Activated naive CD8-positive, alpha-beta T cell treated with anti-CD3 and anti-CD28 coated beads for 36 hours (primary cell): Measurements from ENCODE around the gene CYP1A1. TPM values are rescaled to one million over a fixed set of nuclear protein-coding genes. Genes with fewer than 3 reads are reported as not detected.

Source experiments
- DNase-seq: peaks from one replicate; pipeline ENCODE4 v3.0.0; 2021
- H3K27ac Mint-ChIP-seq: one replicate; pipeline ENCODE4 v1.8.0; 2022; ENCODE audit warnings: mild to moderate bottlenecking, moderate library complexity, mixed read lengths
- H3K27me3 Mint-ChIP-seq: one replicate; pipeline ENCODE4 v1.8.0; 2022; ENCODE audit warnings: mild to moderate bottlenecking, mixed read lengths
- H3K36me3 Mint-ChIP-seq: one replicate; pipeline ENCODE4 v1.8.0; 2021; ENCODE audit warnings: mild to moderate bottlenecking, mixed read lengths
- H3K4me1 Mint-ChIP-seq: one replicate; pipeline ENCODE4 v1.8.0; 2021; ENCODE audit warnings: mixed read lengths
- H3K4me3 Mint-ChIP-seq: one replicate; pipeline ENCODE4 v1.8.0; 2022; ENCODE audit warnings: mild to moderate bottlenecking, moderate library complexity, mixed read lengths
- H3K9me3 Mint-ChIP-seq: one replicate; pipeline ENCODE4 v1.8.0; 2022; ENCODE audit warnings: mixed read lengths
- total RNA-seq, 2 experiments: library from RNA; stranded (reverse); gene quantifications; one replicate each; pipeline ENCODE4 v1.2.3, GENCODE V29; 2021

The CYP1A1 gene
- total RNA-seq, 2 experiments from 2014 or later: 4.7 to 4.9 TPM

GRCh38 chr15:74724570-74725224, 631 bp downstream of the CYP1A1 start:
- peaks cover 5% of the 10 kb centered on the region for H3K36me3 Mint-ChIP-seq
- peaks cover 9% of the 10 kb centered on the region for H3K27me3 Mint-ChIP-seq
- H3K4me3 Mint-ChIP-seq: peak overlapping the region; percentile 66
- H3K9me3 Mint-ChIP-seq: no peaks in the 10 kb centered on the region
- H3K4me1 Mint-ChIP-seq: peaks cover 9% of the 10 kb centered on the region
- H3K27ac Mint-ChIP-seq: no peak overlapping the region
- no peak for DNase-seq

GRCh38 chr15:74723754-74724334, 1.5 kb downstream of the CYP1A1 start:
- no peak overlapping the region for H3K27ac Mint-ChIP-seq

GRCh38 chr15:74723187-74723586, 2.1 kb downstream of the CYP1A1 start:
- DNase-seq: no peak
- Mint-ChIP-seq H3K4me3 (no peak overlapping the region), H3K27me3 (peaks cover 8% of the 10 kb centered on the region), H3K27ac (no peak overlapping the region), H3K9me3 (no peaks in the 10 kb centered on the region), H3K4me1 (peaks cover 9% of the 10 kb centered on the region), H3K36me3 (peaks cover 5% of the 10 kb centered on the region)

More at GRCh38 chr15:74723754-74724334, 1.5 kb downstream of the CYP1A1 start:
- Mint-ChIP-seq H3K9me3 (no peaks in the 10 kb centered on the region), H3K4me3 (no peak overlapping the region), H3K4me1 (peaks cover 9% of the 10 kb centered on the region), H3K36me3 (peaks cover 5% of the 10 kb centered on the region), H3K27me3 (peaks cover 8% of the 10 kb centered on the region)
- DNase-seq: no peak

GRCh38 chr15:74722591-74722990, 2.7 kb downstream of the CYP1A1 start:
- H3K9me3 Mint-ChIP-seq: no peaks in the 10 kb centered on the region
- peaks cover 8% of the 10 kb centered on the region for H3K27me3 Mint-ChIP-seq
- H3K4me3 Mint-ChIP-seq: no peak overlapping the region
- peaks cover 5% of the 10 kb centered on the region for H3K36me3 Mint-ChIP-seq
- no peak overlapping the region for H3K27ac Mint-ChIP-seq
- peaks cover 9% of the 10 kb centered on the region for H3K4me1 Mint-ChIP-seq
- DNase-seq: no peak

GRCh38 chr15:74716651-74717050, 8.7 kb downstream of the CYP1A1 start:
- H3K9me3 Mint-ChIP-seq: no peaks in the 10 kb centered on the region

GRCh38 chr15:74712311-74712710, 13.0 kb downstream of the CYP1A1 start:
- Mint-ChIP-seq H3K36me3 (no peaks in the 10 kb centered on the region), H3K27me3 (peaks cover 8% of the 10 kb centered on the region), H3K4me1 (no peaks in the 10 kb centered on the region), H3K4me3 (no peak overlapping the region), H3K9me3 (no peaks in the 10 kb centered on the region), H3K27ac (no peak overlapping the region)
- no peak for DNase-seq

More at GRCh38 chr15:74716651-74717050, 8.7 kb downstream of the CYP1A1 start:
- Mint-ChIP-seq H3K27ac (no peak overlapping the region), H3K4me1 (no peaks in the 10 kb centered on the region), H3K4me3 (no peak overlapping the region), H3K27me3 (no peaks in the 10 kb centered on the region), H3K36me3 (no peaks in the 10 kb centered on the region)
- no peak for DNase-seq

- DNase-seq: no peak
- Mint-ChIP-seq H3K4me1 (no peaks in the 10 kb centered on the region), H3K36me3 (no peaks in the 10 kb centered on the region), H3K27me3 (peaks cover 20% of the 10 kb centered on the region), H3K4me3 (no peak overlapping the region), H3K9me3 (no peaks in the 10 kb centered on the region), H3K27ac (no peak overlapping the region)
Measured at GRCh38 chr15:74710319-74711094, 14.8 kb downstream of the CYP1A1 start.

- no peak overlapping the region for H3K27ac Mint-ChIP-seq
- no peaks in the 10 kb centered on the region for H3K36me3 Mint-ChIP-seq
- DNase-seq: no peak
- H3K27me3 Mint-ChIP-seq: peaks cover 20% of the 10 kb centered on the region
- no peaks in the 10 kb centered on the region for H3K9me3 Mint-ChIP-seq
- no peak overlapping the region for H3K4me3 Mint-ChIP-seq
- H3K4me1 Mint-ChIP-seq: no peaks in the 10 kb centered on the region
Measured at GRCh38 chr15:74709892-74710291, 15.4 kb downstream of the CYP1A1 start.

- Mint-ChIP-seq H3K4me1 (no peaks in the 10 kb centered on the region), H3K27ac (no peak overlapping the region), H3K36me3 (no peaks in the 10 kb centered on the region), H3K27me3 (peaks cover 20% of the 10 kb centered on the region), H3K9me3 (no peaks in the 10 kb centered on the region), H3K4me3 (no peak overlapping the region)
- no peak for DNase-seq
Measured at GRCh38 chr15:74709011-74709410, 16.3 kb downstream of the CYP1A1 start.

GRCh38 chr15:74696808-74697207, 28.5 kb downstream of the CYP1A1 start:
- Mint-ChIP-seq H3K27ac (peak overlapping the region; percentile 99), H3K4me1 (peaks cover 33% of the 10 kb centered on the region), H3K4me3 (peak overlapping the region; percentile 100), H3K9me3 (no peaks in the 10 kb centered on the region), H3K36me3 (peaks cover 3% of the 10 kb centered on the region), H3K27me3 (peaks cover 2% of the 10 kb centered on the region)
- no peak for DNase-seq

- Mint-ChIP-seq H3K9me3 (no peaks in the 10 kb centered on the region), H3K4me1 (peaks cover 36% of the 10 kb centered on the region), H3K27me3 (no peaks in the 10 kb centered on the region), H3K4me3 (peak overlapping the region; percentile 100), H3K36me3 (peaks cover 3% of the 10 kb centered on the region), H3K27ac (peak overlapping the region; percentile 99)
- no peak for DNase-seq
Measured at GRCh38 chr15:74696398-74696729, 29.0 kb downstream of the CYP1A1 start.

- Mint-ChIP-seq H3K4me1 (peaks cover 36% of the 10 kb centered on the region), H3K4me3 (peak within 1 kb of the TSS; percentile 100), H3K36me3 (peaks cover 3% of the 10 kb centered on the region), H3K9me3 (no peaks in the 10 kb centered on the region), H3K27ac (peak within 1 kb of the TSS; percentile 99), H3K27me3 (no peaks in the 10 kb centered on the region)
- peak; percentile 89 for DNase-seq
Measured at GRCh38 chr15:74695597-74696397, 29.5 kb downstream of the CYP1A1 start, which contains the start of gene EDC3. TSS of gene EDC3 (minus strand) at chr15:74696024. CDS start at chr15:74675124, 20,900 bp downstream.

GRCh38 chr15:74692327-74692726, 33.0 kb downstream of the CYP1A1 start:
- Mint-ChIP-seq H3K27ac (no peak overlapping the region), H3K36me3 (peaks cover 6% of the 10 kb centered on the region), H3K4me3 (no peak overlapping the region), H3K4me1 (peaks cover 42% of the 10 kb centered on the region), H3K27me3 (no peaks in the 10 kb centered on the region), H3K9me3 (no peaks in the 10 kb centered on the region)
- DNase-seq: no peak

GRCh38 chr15:74683758-74684157, 41.6 kb downstream of the CYP1A1 start:
- Mint-ChIP-seq H3K4me3 (no peak overlapping the region), H3K9me3 (peaks cover 3% of the 10 kb centered on the region), H3K36me3 (peaks cover 29% of the 10 kb centered on the region), H3K27ac (no peak overlapping the region), H3K4me1 (peaks cover 14% of the 10 kb centered on the region), H3K27me3 (no peaks in the 10 kb centered on the region)
- no peak for DNase-seq

- no peak overlapping the region for H3K4me3 Mint-ChIP-seq
- peaks cover 13% of the 10 kb centered on the region for H3K4me1 Mint-ChIP-seq
- DNase-seq: no peak
- no peak overlapping the region for H3K27ac Mint-ChIP-seq
- H3K27me3 Mint-ChIP-seq: no peaks in the 10 kb centered on the region
- peaks cover 29% of the 10 kb centered on the region for H3K36me3 Mint-ChIP-seq
- peaks cover 3% of the 10 kb centered on the region for H3K9me3 Mint-ChIP-seq
Measured at GRCh38 chr15:74682954-74683353, 42.4 kb downstream of the CYP1A1 start.
